ENCODE measurements around the gene NUDT14.
A peak's percentile ranks its signal among the peaks of the same experiment; 100 is the strongest.

Gene NUDT14

DNA sequence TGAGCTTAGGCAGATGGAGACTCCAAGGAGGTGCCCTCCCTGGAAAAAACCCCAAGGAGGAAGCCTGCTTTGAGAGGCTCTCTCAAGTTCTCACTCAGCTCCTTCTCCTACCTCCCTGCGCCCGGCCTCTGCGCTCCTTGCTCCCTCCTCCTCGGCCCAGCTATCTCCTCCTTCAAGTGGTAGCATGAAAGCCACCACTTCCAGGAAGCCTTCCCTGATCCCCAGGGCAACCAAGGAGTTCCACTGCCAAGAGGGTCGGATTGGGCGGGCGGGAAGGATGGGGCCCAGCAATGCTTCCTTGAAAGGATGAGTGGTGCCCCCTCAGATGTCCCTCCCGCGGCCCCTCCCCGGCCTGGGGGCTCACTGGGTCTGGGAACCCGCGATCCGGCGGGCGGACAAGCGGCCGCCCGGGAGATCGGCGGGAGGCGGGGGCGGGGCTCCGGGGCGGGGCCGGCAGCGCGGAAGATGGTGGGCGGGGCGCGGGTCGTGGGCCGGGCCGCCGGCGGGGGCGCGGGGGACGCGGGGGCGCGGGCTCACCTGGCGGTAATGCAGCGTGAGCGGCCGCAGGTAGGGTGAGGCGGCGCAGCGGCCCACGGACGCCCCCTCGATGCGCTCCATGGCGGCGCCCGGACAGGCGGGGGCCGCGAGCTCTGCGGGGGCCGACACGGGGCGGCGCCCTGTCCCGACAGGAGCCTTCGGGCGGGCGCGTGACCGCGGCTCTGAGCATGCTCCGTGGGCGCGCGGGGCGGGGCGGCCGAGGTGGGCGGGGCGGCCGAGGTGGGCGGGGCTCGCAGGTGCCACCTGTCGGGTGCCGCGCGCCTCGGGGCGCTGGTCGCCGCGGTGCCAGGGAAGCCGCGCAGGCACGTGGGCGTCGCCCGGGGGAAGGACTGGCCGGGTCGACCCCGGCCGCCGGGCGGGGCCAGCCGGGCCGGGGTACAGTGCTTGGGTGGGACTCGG, at the start of gene NUDT14:
NUDT14 (minus strand) TSS at position 721 of the 957 bp plus-strand sequence; CDS start at position 618, 103 bp downstream.
- peak within 1 kb of the TSS; percentile 62 for H3K4me3 ChIP-seq (ENCODE audit: low read depth, low read length)
- peak; percentile 79 for DNase-seq (ENCODE audit: low read depth)
- TF ChIP-seq, protein P1, sequence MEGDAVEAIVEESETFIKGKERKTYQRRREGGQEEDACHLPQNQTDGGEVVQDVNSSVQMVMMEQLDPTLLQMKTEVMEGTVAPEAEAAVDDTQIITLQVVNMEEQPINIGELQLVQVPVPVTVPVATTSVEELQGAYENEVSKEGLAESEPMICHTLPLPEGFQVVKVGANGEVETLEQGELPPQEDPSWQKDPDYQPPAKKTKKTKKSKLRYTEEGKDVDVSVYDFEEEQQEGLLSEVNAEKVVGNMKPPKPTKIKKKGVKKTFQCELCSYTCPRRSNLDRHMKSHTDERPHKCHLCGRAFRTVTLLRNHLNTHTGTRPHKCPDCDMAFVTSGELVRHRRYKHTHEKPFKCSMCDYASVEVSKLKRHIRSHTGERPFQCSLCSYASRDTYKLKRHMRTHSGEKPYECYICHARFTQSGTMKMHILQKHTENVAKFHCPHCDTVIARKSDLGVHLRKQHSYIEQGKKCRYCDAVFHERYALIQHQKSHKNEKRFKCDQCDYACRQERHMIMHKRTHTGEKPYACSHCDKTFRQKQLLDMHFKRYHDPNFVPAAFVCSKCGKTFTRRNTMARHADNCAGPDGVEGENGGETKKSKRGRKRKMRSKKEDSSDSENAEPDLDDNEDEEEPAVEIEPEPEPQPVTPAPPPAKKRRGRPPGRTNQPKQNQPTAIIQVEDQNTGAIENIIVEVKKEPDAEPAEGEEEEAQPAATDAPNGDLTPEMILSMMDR (IDR thresholded peaks at IDR 0.05; ENCODE audit: insufficient read depth, low read depth, low read length, missing control alignments): no peak

DNA sequence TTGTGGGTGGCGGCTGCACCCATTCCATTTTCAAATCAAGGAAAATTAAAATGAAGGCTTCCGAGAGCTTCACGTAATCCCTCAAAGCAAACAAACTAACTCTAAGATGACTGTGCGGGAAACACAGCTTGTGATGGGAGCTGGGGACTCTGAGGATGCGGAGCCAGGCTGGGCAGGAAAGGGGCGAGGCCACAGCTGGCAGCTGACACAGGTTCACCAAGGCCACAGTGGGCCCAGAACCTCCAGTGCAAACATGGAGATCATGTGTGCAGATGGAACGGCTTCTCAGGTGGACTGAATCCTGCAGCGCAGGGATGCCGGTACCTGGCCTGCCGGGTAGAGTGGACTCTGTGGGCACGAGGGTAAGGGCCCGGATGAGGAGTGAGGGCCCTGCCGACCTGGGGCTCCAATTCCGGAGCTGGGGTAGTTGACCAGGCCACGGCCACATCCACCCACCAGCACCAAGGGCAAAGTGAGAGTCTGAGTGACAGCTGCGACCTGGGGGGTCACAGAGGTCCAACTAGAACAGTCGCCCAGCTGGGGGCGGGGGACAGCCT, 48.1 kb upstream of the NUDT14 start:
- H3K4me3 ChIP-seq (ENCODE audit: low read depth, low read length): no peak overlapping the region
- TF ChIP-seq, protein P1 (IDR thresholded peaks at IDR 0.05; ENCODE audit: insufficient read depth, low read depth, low read length, missing control alignments): no peak
- DNase-seq (ENCODE audit: low read depth): no peak

DNA sequence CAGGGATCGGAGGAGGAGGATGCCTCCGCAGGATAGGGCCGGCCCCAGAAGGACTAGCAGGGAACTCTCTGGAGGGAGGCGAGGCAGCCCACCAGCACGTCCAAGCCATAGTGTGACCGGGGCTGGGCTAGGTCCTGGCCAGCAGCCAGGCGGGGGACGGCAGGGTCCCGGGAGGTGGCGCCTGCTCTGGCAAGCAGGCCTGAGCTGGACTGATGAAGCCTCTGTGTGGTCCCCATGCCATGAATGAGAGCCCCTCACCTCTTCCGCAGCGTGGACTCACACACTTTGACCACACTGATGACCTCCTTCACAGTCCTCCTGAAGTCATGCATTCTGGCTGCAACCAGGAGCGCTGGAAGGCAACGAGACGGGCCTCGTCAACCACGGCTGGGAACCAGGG, 47.5 kb upstream of the NUDT14 start:
- DNase-seq (ENCODE audit: low read depth): no peak
- no peak overlapping the region for H3K4me3 ChIP-seq (ENCODE audit: low read depth, low read length)
- TF ChIP-seq, protein P1 (IDR thresholded peaks at IDR 0.05; ENCODE audit: insufficient read depth, low read depth, low read length, missing control alignments): no peak

DNA sequence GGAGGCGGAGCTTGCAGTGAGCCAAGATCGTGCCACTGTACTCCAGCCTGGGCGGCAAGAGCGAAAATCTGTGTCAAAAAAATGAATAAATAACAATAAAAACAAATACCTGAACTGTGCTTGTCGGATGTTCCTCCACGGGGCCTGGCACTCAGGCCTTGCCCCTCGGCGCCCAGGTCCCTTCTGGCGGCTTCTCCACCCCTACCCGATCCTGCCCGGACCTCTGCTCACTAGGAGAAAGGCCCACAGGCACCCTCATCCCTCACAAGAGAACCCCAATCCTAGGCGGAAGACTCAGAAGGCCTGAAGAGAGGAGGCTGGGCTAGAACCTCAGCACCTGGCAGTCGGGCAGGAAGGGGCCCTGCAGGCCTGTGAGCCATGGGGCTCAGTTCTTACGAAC, 46.2 kb upstream of the NUDT14 start:
- DNase-seq (ENCODE audit: low read depth): no peak
- TF ChIP-seq, protein P1 (IDR thresholded peaks at IDR 0.05; ENCODE audit: insufficient read depth, low read depth, low read length, missing control alignments): no peak
- H3K4me3 ChIP-seq (ENCODE audit: low read depth, low read length): no peak overlapping the region

DNA sequence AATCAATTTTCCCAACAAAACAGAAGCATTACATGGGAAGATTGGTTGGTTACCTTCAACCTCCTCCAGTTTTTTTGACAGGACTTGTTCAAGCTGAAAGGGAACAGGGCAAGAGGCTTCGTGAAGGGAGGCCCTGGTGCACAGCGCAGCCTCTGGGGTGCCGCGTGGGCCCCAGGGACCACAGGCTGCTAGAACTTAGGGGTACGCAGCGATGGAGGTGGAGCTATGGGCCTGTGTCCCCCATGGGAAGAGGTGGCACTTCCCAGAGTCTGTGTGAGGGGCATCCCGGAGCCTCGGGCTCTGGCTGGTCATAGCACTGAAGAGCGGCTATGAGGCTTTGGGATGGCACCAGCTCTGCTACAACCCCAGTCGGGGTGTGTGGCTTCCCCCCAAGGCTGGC, 45.1 kb upstream of the NUDT14 start:
- TF ChIP-seq, protein P1 (IDR thresholded peaks at IDR 0.05; ENCODE audit: insufficient read depth, low read depth, low read length, missing control alignments): no peak
- no peak overlapping the region for H3K4me3 ChIP-seq (ENCODE audit: low read depth, low read length)
- DNase-seq (ENCODE audit: low read depth): no peak

DNA sequence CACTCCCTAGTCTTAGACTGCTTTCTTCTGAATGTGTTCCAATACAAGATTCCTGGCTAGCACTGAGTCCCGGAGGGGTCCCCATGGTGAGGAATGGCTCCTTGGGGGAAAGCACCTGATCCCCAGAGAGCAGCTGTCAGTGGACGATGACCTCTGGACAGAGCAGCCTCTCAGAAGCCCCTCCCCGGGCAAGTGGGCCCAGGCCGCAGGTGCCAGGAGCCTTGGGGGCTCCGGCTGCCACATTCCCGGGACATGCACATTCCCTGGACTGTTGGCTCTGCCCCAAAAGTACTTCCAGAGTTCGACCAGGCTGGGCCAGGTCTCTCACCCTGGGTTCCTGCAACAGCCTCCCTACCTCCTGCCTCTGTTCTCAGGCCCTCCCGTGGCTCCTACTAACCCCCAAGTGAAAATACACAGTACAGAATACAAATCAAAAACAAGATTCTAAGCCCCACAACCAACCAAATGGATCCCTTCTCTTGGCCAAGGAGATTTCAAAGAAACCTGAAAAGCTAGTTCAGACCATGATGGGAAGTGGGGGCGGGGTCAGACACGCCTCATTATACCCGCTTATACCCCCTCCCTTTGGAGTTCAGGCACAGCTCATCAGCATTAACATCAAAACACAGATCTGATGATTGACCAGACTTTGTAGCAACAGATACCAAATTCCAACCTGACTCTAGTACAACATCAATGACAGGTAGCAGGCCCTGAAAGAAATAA, 43.9 kb upstream of the NUDT14 start:
- no peak overlapping the region for H3K4me3 ChIP-seq (ENCODE audit: low read depth, low read length)
- TF ChIP-seq, protein P1 (IDR thresholded peaks at IDR 0.05; ENCODE audit: insufficient read depth, low read depth, low read length, missing control alignments): no peak
- DNase-seq (ENCODE audit: low read depth): no peak
